Left lobe of liver (tissue), 2 donors: ENCODE results near the gene SHB. TPM values are rescaled to one million over a fixed set of nuclear protein-coding genes. Genes with fewer than 3 reads are reported as not detected.
A peak's percentile ranks its signal among the peaks of the same experiment; 100 is the strongest.

Experiments
- ATAC-seq: fragments of 200-7000 bp; cut with Tn5 transposase; one replicate; pipeline ENCODE4 v1.9.1; 2020; ENCODE audit warnings: mild to moderate bottlenecking, moderate library complexity
- DNase-seq: peaks from one replicate; pipeline ENCODE4 v3.0.0-alpha.2; 2020; ENCODE audit warnings: low spot score
- total RNA-seq: library from RNA; stranded (reverse); gene quantifications from one replicate; pipeline ENCODE4 v1.2.1, GENCODE V29; 2021
- donor health status: DM: no; HTN: no; CAD: no; lungs with moderate emphysema.
- donor health status: DM: no; HTN: yes; CAD: no.

Gene SHB
- total RNA-seq, 1 donor from 2014 or later: 14.1 TPM

- ATAC-seq: peak; percentile 63
- DNase-seq: peak; percentile 74
Measured at GRCh38 chr9:38026021-38026809, 42.8 kb downstream of the SHB start.

GRCh38 chr9:38025166-38025565 is 43.9 kb downstream of the SHB start:
- ATAC-seq: no peak
- no peak for DNase-seq

GRCh38 chr9:38024036-38024681 is 44.9 kb downstream of the SHB start:
- ATAC-seq (peak; percentile 68), DNase-seq (peak; percentile 92)

- no peak for DNase-seq
- ATAC-seq: peak; percentile 1
Measured at GRCh38 chr9:38023661-38024035, 45.4 kb downstream of the SHB start.

- peak; percentile 75 for ATAC-seq
- peak; percentile 87 for DNase-seq
Measured at GRCh38 chr9:38022995-38023394, 46.0 kb downstream of the SHB start.

- DNase-seq (no peak), ATAC-seq (no peak)
Measured at GRCh38 chr9:38022203-38022895, 46.7 kb downstream of the SHB start.

GRCh38 chr9:38020151-38021076 is 48.6 kb downstream of the SHB start:
- no peak for ATAC-seq
- no peak for DNase-seq

- no peak for ATAC-seq
- no peak for DNase-seq
Measured at GRCh38 chr9:38019731-38020130, 49.3 kb downstream of the SHB start.

- ATAC-seq (peak; percentile 51), DNase-seq (peak; percentile 63)
Measured at GRCh38 chr9:38018958-38019602, 49.9 kb downstream of the SHB start.

- DNase-seq (peak; percentile 71), ATAC-seq (peak; percentile 58)
Measured at GRCh38 chr9:38018241-38018957, 50.6 kb downstream of the SHB start.

- DNase-seq (no peak), ATAC-seq (no peak)
Measured at GRCh38 chr9:38017885-38018186, 51.2 kb downstream of the SHB start.

- DNase-seq (peak; percentile 95), ATAC-seq (peak; percentile 87)
Measured at GRCh38 chr9:38017149-38017884, 51.7 kb downstream of the SHB start.

- ATAC-seq: peak; percentile 17
- no peak for DNase-seq
Measured at GRCh38 chr9:38016375-38017135, 52.5 kb downstream of the SHB start.

- no peak for ATAC-seq
- no peak for DNase-seq
Measured at GRCh38 chr9:38015906-38016305, 53.1 kb downstream of the SHB start.

- no peak for ATAC-seq
Measured at GRCh38 chr9:38015266-38015665, 53.8 kb downstream of the SHB start.

GRCh38 chr9:38012767-38013450 is 56.1 kb downstream of the SHB start:
- no peak for ATAC-seq

More at GRCh38 chr9:38015266-38015665, 53.8 kb downstream of the SHB start:
- DNase-seq: no peak

GRCh38 chr9:38011991-38012390 is 57.0 kb downstream of the SHB start:
- no peak for ATAC-seq
- DNase-seq: no peak

More at GRCh38 chr9:38012767-38013450, 56.1 kb downstream of the SHB start:
- no peak for DNase-seq
